C4-2B (cell line): ENCODE data around the gene PRKG1.

Experiments used
- CTCF ChIP-seq: fragments of 450-650 bp; conservative IDR thresholded peaks from 2 replicates; pipeline ENCODE4 v1.5.1; 2017; ENCODE audit warnings: mild to moderate bottlenecking
- ZFX ChIP-seq: fragments of 450-650 bp; IDR thresholded peaks from 2 replicates; pipeline ENCODE4 v1.6.1; 2017

GRCh38 chr10:51141010-51141409, 66.7 kb downstream of the PRKG1 start:
- TF ChIP-seq CTCF (no peak), ZFX (no peak)
